ENCODE data around the gene ZNF385D.
"Not testable (repeated sequence)": the region's sequence is repeated elsewhere in the genome, so short reads cannot be mapped to it uniquely, and the experiment has no call there.

ZNF385D gene

GRCh38 chr3:21486024-21486935 is 264.7 kb downstream of the ZNF385D start:
- POLR2A ChIA-PET; H3K4me1 ChIP-seq (ENCODE audit: control extremely low read depth in 1 of 4, control insufficient read depth in 4 of 4, insufficient read depth in 4 of 4, low read length in 3 of 4); H3K9me3 ChIP-seq (ENCODE audit: control extremely low read depth in 1 of 5, control insufficient read depth in 4 of 5, insufficient read depth in 2 of 5, low read depth in 1 of 5, low read length in 4 of 5); H3K27ac ChIP-seq (ENCODE audit: insufficient read depth in 1 of 2, low read depth in 1 of 2, low read length in 2 of 2, poor library complexity in 1 of 2, severe bottlenecking in 2 of 2); H3K36me3 ChIP-seq (ENCODE audit: control insufficient read depth in 4 of 4, insufficient read depth in 4 of 4, low read length in 3 of 4); H3K27me3 ChIP-seq (replicated peaks in 2 of 5; ENCODE audit: control insufficient read depth in 4 of 5, insufficient read depth in 5 of 5, low read length in 4 of 5); H3K4me3 ChIP-seq (ENCODE audit: control insufficient read depth in 1 of 7, extremely low read depth in 1 of 7, insufficient read depth in 4 of 7, low read depth in 2 of 7, low read length in 6 of 7); DNase-seq: not testable (repeated sequence)
- WGBS (ENCODE audit: insufficient coverage): no CpG with 5 or more reads among the region's 4 CpGs
- CTCF ChIA-PET: interaction anchor here (1.0 kb wide), 1 partner anchor 8 kb away, joined by 3 read pairs; no protein-coding TSS in a partner anchor

- no CpG with 5 or more reads among the region's 1 CpG for WGBS (ENCODE audit: insufficient coverage)
- ChIA-PET CTCF (interaction anchor here (1.0 kb wide), 1 partner anchor 9 kb away, joined by 3 read pairs; no protein-coding TSS in a partner anchor), POLR2A (no interaction called here)
- Histone ChIP-seq H3K9me3 (ENCODE audit: control extremely low read depth in 1 of 5, control insufficient read depth in 4 of 5, insufficient read depth in 2 of 5, low read depth in 1 of 5, low read length in 4 of 5) (no peaks in the 10 kb centered on the region), H3K4me3 (ENCODE audit: control insufficient read depth in 1 of 7, extremely low read depth in 1 of 7, insufficient read depth in 4 of 7, low read depth in 2 of 7, low read length in 6 of 7) (no peak overlapping the region), H3K27me3 (replicated peaks in 2 of 5; ENCODE audit: control insufficient read depth in 4 of 5, insufficient read depth in 5 of 5, low read length in 4 of 5) (no peaks in the 10 kb centered on the region), H3K27ac (ENCODE audit: insufficient read depth in 1 of 2, low read depth in 1 of 2, low read length in 2 of 2, poor library complexity in 1 of 2, severe bottlenecking in 2 of 2) (no peak overlapping the region), H3K36me3 (ENCODE audit: control insufficient read depth in 4 of 4, insufficient read depth in 4 of 4, low read length in 3 of 4) (no peaks in the 10 kb centered on the region), H3K4me1 (ENCODE audit: control extremely low read depth in 1 of 4, control insufficient read depth in 4 of 4, insufficient read depth in 4 of 4, low read length in 3 of 4) (no peaks in the 10 kb centered on the region)
- DNase-seq: peak in 2 of 3 donors; percentile 14 to 22
These were observed 266.2 kb downstream of the ZNF385D start for GRCh38 chr3:21484828-21485144.

GRCh38 chr3:21484057-21484827 is 266.8 kb downstream of the ZNF385D start:
- H3K27me3 ChIP-seq (replicated peaks in 2 of 5; ENCODE audit: control insufficient read depth in 4 of 5, insufficient read depth in 5 of 5, low read length in 4 of 5): no peaks in the 10 kb centered on the region
- ChIA-PET POLR2A (no interaction called here), CTCF (no interaction called here)
- 80% methylated on average over 5 of the region's 5 CpGs for whole genome bisulfite sequencing (ENCODE audit: insufficient coverage)
- DNase-seq: peak; percentile 8 to 23 (median 9)
- no peak overlapping the region for H3K27ac ChIP-seq (ENCODE audit: insufficient read depth in 1 of 2, low read depth in 1 of 2, low read length in 2 of 2, poor library complexity in 1 of 2, severe bottlenecking in 2 of 2)
- H3K4me1 ChIP-seq (ENCODE audit: control extremely low read depth in 1 of 4, control insufficient read depth in 4 of 4, insufficient read depth in 4 of 4, low read length in 3 of 4): no peaks in the 10 kb centered on the region
- no peak overlapping the region for H3K4me3 ChIP-seq (ENCODE audit: control insufficient read depth in 1 of 7, extremely low read depth in 1 of 7, insufficient read depth in 4 of 7, low read depth in 2 of 7, low read length in 6 of 7)
- H3K36me3 ChIP-seq (ENCODE audit: control insufficient read depth in 4 of 4, insufficient read depth in 4 of 4, low read length in 3 of 4): no peaks in the 10 kb centered on the region
- no peaks in the 10 kb centered on the region for H3K9me3 ChIP-seq (ENCODE audit: control extremely low read depth in 1 of 5, control insufficient read depth in 4 of 5, insufficient read depth in 2 of 5, low read depth in 1 of 5, low read length in 4 of 5)

- Histone ChIP-seq H3K9me3 (ENCODE audit: control extremely low read depth in 1 of 5, control insufficient read depth in 4 of 5, insufficient read depth in 2 of 5, low read depth in 1 of 5, low read length in 4 of 5) (no peaks in the 10 kb centered on the region), H3K27me3 (replicated peaks in 2 of 5; ENCODE audit: control insufficient read depth in 4 of 5, insufficient read depth in 5 of 5, low read length in 4 of 5) (no peaks in the 10 kb centered on the region), H3K4me3 (ENCODE audit: control insufficient read depth in 1 of 7, extremely low read depth in 1 of 7, insufficient read depth in 4 of 7, low read depth in 2 of 7, low read length in 6 of 7) (no peak overlapping the region), H3K36me3 (ENCODE audit: control insufficient read depth in 4 of 4, insufficient read depth in 4 of 4, low read length in 3 of 4) (no peaks in the 10 kb centered on the region), H3K4me1 (ENCODE audit: control extremely low read depth in 1 of 4, control insufficient read depth in 4 of 4, insufficient read depth in 4 of 4, low read length in 3 of 4) (no peaks in the 10 kb centered on the region), H3K27ac (ENCODE audit: insufficient read depth in 1 of 2, low read depth in 1 of 2, low read length in 2 of 2, poor library complexity in 1 of 2, severe bottlenecking in 2 of 2) (no peak overlapping the region)
- whole genome bisulfite sequencing (ENCODE audit: insufficient coverage): no CpG with 5 or more reads among the region's 1 CpG
- POLR2A ChIA-PET: no interaction called here
- CTCF ChIA-PET: no interaction called here
- no peak for DNase-seq
These were observed 269.0 kb downstream of the ZNF385D start for GRCh38 chr3:21481991-21482390.

- Histone ChIP-seq H3K27ac (ENCODE audit: insufficient read depth in 1 of 2, low read depth in 1 of 2, low read length in 2 of 2, poor library complexity in 1 of 2, severe bottlenecking in 2 of 2) (no peak overlapping the region), H3K9me3 (ENCODE audit: control extremely low read depth in 1 of 5, control insufficient read depth in 4 of 5, insufficient read depth in 2 of 5, low read depth in 1 of 5, low read length in 4 of 5) (no peaks in the 10 kb centered on the region), H3K4me1 (ENCODE audit: control extremely low read depth in 1 of 4, control insufficient read depth in 4 of 4, insufficient read depth in 4 of 4, low read length in 3 of 4) (no peaks in the 10 kb centered on the region), H3K27me3 (replicated peaks in 2 of 5; ENCODE audit: control insufficient read depth in 4 of 5, insufficient read depth in 5 of 5, low read length in 4 of 5) (no peaks in the 10 kb centered on the region), H3K4me3 (ENCODE audit: control insufficient read depth in 1 of 7, extremely low read depth in 1 of 7, insufficient read depth in 4 of 7, low read depth in 2 of 7, low read length in 6 of 7) (no peak overlapping the region), H3K36me3 (ENCODE audit: control insufficient read depth in 4 of 4, insufficient read depth in 4 of 4, low read length in 3 of 4) (no peaks in the 10 kb centered on the region)
- ChIA-PET CTCF (no interaction called here), POLR2A (no interaction called here)
- DNase-seq: no peak
These were observed 273.3 kb downstream of the ZNF385D start for GRCh38 chr3:21477541-21478288.

GRCh38 chr3:21466476-21466875 is 284.5 kb downstream of the ZNF385D start:
- H3K27me3 ChIP-seq (replicated peaks in 2 of 5; ENCODE audit: control insufficient read depth in 4 of 5, insufficient read depth in 5 of 5, low read length in 4 of 5): no peaks in the 10 kb centered on the region
- H3K27ac ChIP-seq (ENCODE audit: insufficient read depth in 1 of 2, low read depth in 1 of 2, low read length in 2 of 2, poor library complexity in 1 of 2, severe bottlenecking in 2 of 2): no peak overlapping the region
- H3K4me3 ChIP-seq (ENCODE audit: control insufficient read depth in 1 of 7, extremely low read depth in 1 of 7, insufficient read depth in 4 of 7, low read depth in 2 of 7, low read length in 6 of 7): no peak overlapping the region
- H3K4me1 ChIP-seq (ENCODE audit: control extremely low read depth in 1 of 4, control insufficient read depth in 4 of 4, insufficient read depth in 4 of 4, low read length in 3 of 4): no peaks in the 10 kb centered on the region
- WGBS (ENCODE audit: insufficient coverage): no CpG with 5 or more reads among the region's 1 CpG
- POLR2A ChIA-PET: no interaction called here
- CTCF ChIA-PET: no interaction called here
- no peaks in the 10 kb centered on the region for H3K36me3 ChIP-seq (ENCODE audit: control insufficient read depth in 4 of 4, insufficient read depth in 4 of 4, low read length in 3 of 4)
- DNase-seq: no peak
- H3K9me3 ChIP-seq (ENCODE audit: control extremely low read depth in 1 of 5, control insufficient read depth in 4 of 5, insufficient read depth in 2 of 5, low read depth in 1 of 5, low read length in 4 of 5): no peaks in the 10 kb centered on the region

- no peaks in the 10 kb centered on the region for H3K4me1 ChIP-seq (ENCODE audit: control extremely low read depth in 1 of 4, control insufficient read depth in 4 of 4, insufficient read depth in 4 of 4, low read length in 3 of 4)
- H3K4me3 ChIP-seq (ENCODE audit: control insufficient read depth in 1 of 7, extremely low read depth in 1 of 7, insufficient read depth in 4 of 7, low read depth in 2 of 7, low read length in 6 of 7): no peak overlapping the region
- no peaks in the 10 kb centered on the region for H3K9me3 ChIP-seq (ENCODE audit: control extremely low read depth in 1 of 5, control insufficient read depth in 4 of 5, insufficient read depth in 2 of 5, low read depth in 1 of 5, low read length in 4 of 5)
- no peak overlapping the region for H3K27ac ChIP-seq (ENCODE audit: insufficient read depth in 1 of 2, low read depth in 1 of 2, low read length in 2 of 2, poor library complexity in 1 of 2, severe bottlenecking in 2 of 2)
- 58% methylated on average over 2 of the region's 3 CpGs for WGBS (ENCODE audit: insufficient coverage)
- ChIA-PET POLR2A (no interaction called here), CTCF (no interaction called here)
- no peak for DNase-seq
- H3K36me3 ChIP-seq (ENCODE audit: control insufficient read depth in 4 of 4, insufficient read depth in 4 of 4, low read length in 3 of 4): no peaks in the 10 kb centered on the region
- no peaks in the 10 kb centered on the region for H3K27me3 ChIP-seq (replicated peaks in 2 of 5; ENCODE audit: control insufficient read depth in 4 of 5, insufficient read depth in 5 of 5, low read length in 4 of 5)
These were observed 286.3 kb downstream of the ZNF385D start for GRCh38 chr3:21464746-21465145.

All from common myeloid progenitor, CD34-positive (primary cell).